Liver (tissue), 9 donors: ENCODE measurements around the gene GALNT9. TPM values are rescaled to one million over a fixed set of nuclear protein-coding genes. Genes with fewer than 3 reads are reported as not detected.

Experiments
- DNase-seq: peaks from one replicate; pipeline ENCODE4 v3.0.0-alpha.2; 2017; ENCODE audit warnings: low spot score
- H3K27ac ChIP-seq, 2 donors: one replicate each; pipeline ENCODE4 v1.7.0; 2013; ENCODE audit warnings: inconsistent platforms in 2 of 2, low read length in 2 of 2, control low read depth in 1 of 2, low read depth in 1 of 2, mild to moderate bottlenecking in 1 of 2
- H3K27me3 ChIP-seq, 4 donors: one replicate each; pipeline versions ENCODE4 v1.6.1 to v1.7.0; 2013; ENCODE audit warnings: low read length in 3 of 4, inconsistent platforms in 1 of 4, mild to moderate bottlenecking in 1 of 4, moderate library complexity in 1 of 4; ENCODE audit not compliant: control insufficient read depth in 4 of 4, insufficient read depth in 4 of 4
- H3K36me3 ChIP-seq, 4 donors: one replicate each; pipeline versions ENCODE4 v1.6.1 to v1.7.0; 2013; ENCODE audit warnings: low read length in 3 of 4, mild to moderate bottlenecking in 3 of 4, low read depth in 1 of 4, moderate library complexity in 1 of 4; ENCODE audit not compliant: control insufficient read depth in 4 of 4, insufficient read depth in 3 of 4
- H3K4me1 ChIP-seq, 4 donors: one replicate each; pipeline versions ENCODE4 v1.6.1 to v1.7.0; 2013; ENCODE audit warnings: low read length in 3 of 4, mild to moderate bottlenecking in 3 of 4, moderate library complexity in 1 of 4; ENCODE audit not compliant: control insufficient read depth in 4 of 4, insufficient read depth in 4 of 4
- H3K4me3 ChIP-seq, 3 donors: one replicate each; pipeline versions ENCODE4 v1.6.1 to v1.7.0; 2013; ENCODE audit warnings: low read length in 3 of 3, control low read depth in 1 of 3, low read depth in 1 of 3, mild to moderate bottlenecking in 1 of 3
- H3K9ac ChIP-seq, 2 donors: one replicate each; pipeline ENCODE4 v1.7.0; 2013; ENCODE audit warnings: low read length in 2 of 2, mild to moderate bottlenecking in 2 of 2, moderate library complexity in 2 of 2, control low read depth in 1 of 2, low read depth in 1 of 2
- H3K9me3 ChIP-seq, 4 donors: one replicate each; pipeline versions ENCODE4 v1.6.1 to v1.7.0; 2013; ENCODE audit warnings: low read length in 3 of 4; ENCODE audit not compliant: control insufficient read depth in 4 of 4
- EGR1 ChIP-seq, 2 donors: IDR thresholded peaks; 2 replicates each; pipeline ENCODE4 v1.6.1; 2016 to 2018; ENCODE audit warnings: antibody characterized with exemption in 2 of 2, low read depth in 2 of 2
- GABPA ChIP-seq, 2 donors: IDR thresholded peaks in 1 of 2; conservative IDR thresholded peaks in 1 of 2; 2 replicates each; pipeline ENCODE4 v1.6.1; 2016; ENCODE audit warnings: antibody characterized with exemption in 2 of 2, mild to moderate bottlenecking in 1 of 2, moderate library complexity in 1 of 2
- HNF4A ChIP-seq, 2 donors: conservative IDR thresholded peaks; 2 replicates each; pipeline ENCODE4 v1.6.1; 2016; ENCODE audit warnings: antibody characterized with exemption in 2 of 2, mild to moderate bottlenecking in 2 of 2
- JUND ChIP-seq, 2 donors: IDR thresholded peaks; 2 replicates each; pipeline ENCODE4 v1.6.1; 2016; ENCODE audit warnings: antibody characterized with exemption in 2 of 2
- RAD21 ChIP-seq, 2 donors: IDR thresholded peaks; 2 replicates each; pipeline ENCODE4 v1.6.1; 2016; ENCODE audit warnings: antibody characterized with exemption in 2 of 2, mild to moderate bottlenecking in 2 of 2
- RXRA ChIP-seq, 2 donors: IDR thresholded peaks; 2 replicates each; pipeline ENCODE4 v1.6.1; 2017 to 2018; ENCODE audit warnings: antibody characterized with exemption in 2 of 2, mild to moderate bottlenecking in 1 of 2
- TAF1 ChIP-seq: conservative IDR thresholded peaks from 2 replicates; pipeline ENCODE4 v1.6.1; 2016; ENCODE audit warnings: antibody characterized with exemption, mild to moderate bottlenecking
- YY1 ChIP-seq: IDR thresholded peaks from 2 replicates; pipeline ENCODE4 v1.6.1; 2016; ENCODE audit warnings: antibody characterized with exemption, mild to moderate bottlenecking
- WGBS: extraction: QIAGEN DNeasy Blood & Tissue Kit; methylation state at CpG from one replicate; pipeline ENCODE4 v1.1.7; 2013; 5-methylcytosine and 5-hydroxymethylcytosine counted together
- polyA plus RNA-seq, 2 donors: library from polyadenylated mRNA; stranded (reverse) in 1 of 2; unstranded in 1 of 2; fragments of 200-250 nt in 1 of 2; fragments of >200 nt in 1 of 2; fragmentation: Nextera tagmentation in 1 of 2; extraction: Ambion mirVana in 1 of 2; gene quantifications; one replicate each; pipeline versions ENCODE4 v1.2.1 to v1.2.3, GENCODE V29; 2013 to 2015
- total RNA-seq, 2 donors: library from RNA; depleted of rRNA; stranded (reverse); fragments of >200 nt; gene quantifications; one replicate each; pipeline ENCODE4 v1.2.3, GENCODE V29; 2014
- TF ChIP-seq, protein P1 (sequence below): IDR thresholded peaks from 2 replicates; pipeline ENCODE4 v1.6.1; 2016; ENCODE audit warnings: antibody characterized with exemption
- TF ChIP-seq, protein P2 (sequence below): fragments of 150-350 bp; IDR thresholded peaks from 2 replicates; pipeline ENCODE4 v1.5.1; 2017; ENCODE audit warnings: improper control_type of control experiment, low read depth, low read length; ENCODE audit not compliant: missing input control
- TF ChIP-seq, protein P3 (sequence below): IDR thresholded peaks from 2 replicates; pipeline ENCODE4 v1.6.1; 2016; ENCODE audit warnings: antibody characterized with exemption, mild to moderate bottlenecking
- TF ChIP-seq, protein P4 (sequence below): IDR thresholded peaks from 2 replicates; pipeline ENCODE4 v1.6.1; 2016; ENCODE audit warnings: antibody characterized with exemption
- donor health status: healthy.
- donor health status: healthy.
- donor health status: healthy.
- donor health status: healthy.
- donor health status: healthy.

The GALNT9 gene
- total and polyA plus RNA-seq, 4 donors, result 0.05 to 0.25 (median 0.09) TPM; not detected in 1

DNA sequence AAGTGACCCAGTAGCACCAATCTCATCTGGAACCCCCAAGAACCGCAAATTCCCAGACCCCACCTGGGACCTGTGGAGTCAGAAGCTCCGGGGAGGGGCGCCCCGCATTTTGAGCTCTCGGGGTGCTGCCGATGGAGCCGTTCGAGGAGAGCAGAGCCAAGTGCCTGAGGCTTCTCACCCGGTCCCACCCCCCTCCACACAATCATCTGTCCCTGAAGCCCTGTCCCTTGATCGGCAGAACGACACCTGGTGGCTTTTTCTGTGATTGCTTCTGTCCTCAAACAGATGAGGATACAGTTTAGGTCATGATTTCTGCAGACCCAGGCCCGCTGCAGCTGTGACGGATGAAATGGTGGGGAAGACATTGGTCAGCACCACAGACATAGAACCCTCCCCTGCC, 110.5 kb downstream of the GALNT9 start:
- TF ChIP-seq, protein P1, sequence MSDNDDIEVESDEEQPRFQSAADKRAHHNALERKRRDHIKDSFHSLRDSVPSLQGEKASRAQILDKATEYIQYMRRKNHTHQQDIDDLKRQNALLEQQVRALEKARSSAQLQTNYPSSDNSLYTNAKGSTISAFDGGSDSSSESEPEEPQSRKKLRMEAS, result no peak
- TF ChIP-seq RXRA (IDR thresholded peaks at IDR 0.05) (no peak), RAD21 (IDR thresholded peaks at IDR 0.05) (peak in 1 of 2 donors; percentile 74), GABPA (IDR thresholded peaks at IDR 0.05 in 1 of 2, conservative IDR thresholded peaks at IDR 0.05 in 1 of 2) (no peak)
- TF ChIP-seq, protein P2, sequence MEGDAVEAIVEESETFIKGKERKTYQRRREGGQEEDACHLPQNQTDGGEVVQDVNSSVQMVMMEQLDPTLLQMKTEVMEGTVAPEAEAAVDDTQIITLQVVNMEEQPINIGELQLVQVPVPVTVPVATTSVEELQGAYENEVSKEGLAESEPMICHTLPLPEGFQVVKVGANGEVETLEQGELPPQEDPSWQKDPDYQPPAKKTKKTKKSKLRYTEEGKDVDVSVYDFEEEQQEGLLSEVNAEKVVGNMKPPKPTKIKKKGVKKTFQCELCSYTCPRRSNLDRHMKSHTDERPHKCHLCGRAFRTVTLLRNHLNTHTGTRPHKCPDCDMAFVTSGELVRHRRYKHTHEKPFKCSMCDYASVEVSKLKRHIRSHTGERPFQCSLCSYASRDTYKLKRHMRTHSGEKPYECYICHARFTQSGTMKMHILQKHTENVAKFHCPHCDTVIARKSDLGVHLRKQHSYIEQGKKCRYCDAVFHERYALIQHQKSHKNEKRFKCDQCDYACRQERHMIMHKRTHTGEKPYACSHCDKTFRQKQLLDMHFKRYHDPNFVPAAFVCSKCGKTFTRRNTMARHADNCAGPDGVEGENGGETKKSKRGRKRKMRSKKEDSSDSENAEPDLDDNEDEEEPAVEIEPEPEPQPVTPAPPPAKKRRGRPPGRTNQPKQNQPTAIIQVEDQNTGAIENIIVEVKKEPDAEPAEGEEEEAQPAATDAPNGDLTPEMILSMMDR, result peak; percentile 35
- H3K36me3 ChIP-seq, result no peaks in the 10 kb centered on the region
- no peak overlapping the region for H3K9ac ChIP-seq
- H3K27ac ChIP-seq, result no peak overlapping the region
- 45% methylated on average over 13 of the region's 13 CpGs for WGBS
- no peak overlapping the region for H3K4me3 ChIP-seq
- H3K4me1 ChIP-seq, result no peaks in the 10 kb centered on the region
- no peaks in the 10 kb centered on the region for H3K27me3 ChIP-seq
- no peak for DNase-seq
- H3K9me3 ChIP-seq, result no peaks in the 10 kb centered on the region

DNA sequence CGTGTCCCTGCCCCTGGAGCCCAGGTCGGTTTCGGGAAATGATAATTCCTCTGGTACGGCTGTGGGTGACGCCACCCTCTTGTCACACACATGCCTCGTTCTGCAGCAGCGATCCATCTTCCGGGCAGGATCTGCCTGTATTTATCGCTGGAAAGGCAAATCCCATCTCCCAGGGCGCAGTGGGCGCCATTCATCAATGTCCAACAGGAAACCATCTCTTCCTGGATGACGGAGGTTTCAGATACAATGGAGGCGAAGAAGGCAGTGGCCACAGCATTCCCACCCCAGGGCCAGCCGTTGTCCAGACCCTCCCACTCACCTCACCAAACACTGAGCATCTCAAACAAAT, 110.9 kb downstream of the GALNT9 start:
- DNase-seq, result no peak
- WGBS, result 65% methylated on average over 14 of the region's 14 CpGs
- Histone ChIP-seq H3K27me3 (no peaks in the 10 kb centered on the region), H3K27ac (no peak overlapping the region), H3K9ac (no peak overlapping the region), H3K9me3 (no peaks in the 10 kb centered on the region), H3K4me1 (no peaks in the 10 kb centered on the region), H3K36me3 (no peaks in the 10 kb centered on the region), H3K4me3 (no peak overlapping the region)
- no peak for TF ChIP-seq HNF4A (conservative IDR thresholded peaks at IDR 0.05)
- TF ChIP-seq, protein P1, result no peak
- TF ChIP-seq, protein P3, sequence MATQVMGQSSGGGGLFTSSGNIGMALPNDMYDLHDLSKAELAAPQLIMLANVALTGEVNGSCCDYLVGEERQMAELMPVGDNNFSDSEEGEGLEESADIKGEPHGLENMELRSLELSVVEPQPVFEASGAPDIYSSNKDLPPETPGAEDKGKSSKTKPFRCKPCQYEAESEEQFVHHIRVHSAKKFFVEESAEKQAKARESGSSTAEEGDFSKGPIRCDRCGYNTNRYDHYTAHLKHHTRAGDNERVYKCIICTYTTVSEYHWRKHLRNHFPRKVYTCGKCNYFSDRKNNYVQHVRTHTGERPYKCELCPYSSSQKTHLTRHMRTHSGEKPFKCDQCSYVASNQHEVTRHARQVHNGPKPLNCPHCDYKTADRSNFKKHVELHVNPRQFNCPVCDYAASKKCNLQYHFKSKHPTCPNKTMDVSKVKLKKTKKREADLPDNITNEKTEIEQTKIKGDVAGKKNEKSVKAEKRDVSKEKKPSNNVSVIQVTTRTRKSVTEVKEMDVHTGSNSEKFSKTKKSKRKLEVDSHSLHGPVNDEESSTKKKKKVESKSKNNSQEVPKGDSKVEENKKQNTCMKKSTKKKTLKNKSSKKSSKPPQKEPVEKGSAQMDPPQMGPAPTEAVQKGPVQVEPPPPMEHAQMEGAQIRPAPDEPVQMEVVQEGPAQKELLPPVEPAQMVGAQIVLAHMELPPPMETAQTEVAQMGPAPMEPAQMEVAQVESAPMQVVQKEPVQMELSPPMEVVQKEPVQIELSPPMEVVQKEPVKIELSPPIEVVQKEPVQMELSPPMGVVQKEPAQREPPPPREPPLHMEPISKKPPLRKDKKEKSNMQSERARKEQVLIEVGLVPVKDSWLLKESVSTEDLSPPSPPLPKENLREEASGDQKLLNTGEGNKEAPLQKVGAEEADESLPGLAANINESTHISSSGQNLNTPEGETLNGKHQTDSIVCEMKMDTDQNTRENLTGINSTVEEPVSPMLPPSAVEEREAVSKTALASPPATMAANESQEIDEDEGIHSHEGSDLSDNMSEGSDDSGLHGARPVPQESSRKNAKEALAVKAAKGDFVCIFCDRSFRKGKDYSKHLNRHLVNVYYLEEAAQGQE, result no peak

DNA sequence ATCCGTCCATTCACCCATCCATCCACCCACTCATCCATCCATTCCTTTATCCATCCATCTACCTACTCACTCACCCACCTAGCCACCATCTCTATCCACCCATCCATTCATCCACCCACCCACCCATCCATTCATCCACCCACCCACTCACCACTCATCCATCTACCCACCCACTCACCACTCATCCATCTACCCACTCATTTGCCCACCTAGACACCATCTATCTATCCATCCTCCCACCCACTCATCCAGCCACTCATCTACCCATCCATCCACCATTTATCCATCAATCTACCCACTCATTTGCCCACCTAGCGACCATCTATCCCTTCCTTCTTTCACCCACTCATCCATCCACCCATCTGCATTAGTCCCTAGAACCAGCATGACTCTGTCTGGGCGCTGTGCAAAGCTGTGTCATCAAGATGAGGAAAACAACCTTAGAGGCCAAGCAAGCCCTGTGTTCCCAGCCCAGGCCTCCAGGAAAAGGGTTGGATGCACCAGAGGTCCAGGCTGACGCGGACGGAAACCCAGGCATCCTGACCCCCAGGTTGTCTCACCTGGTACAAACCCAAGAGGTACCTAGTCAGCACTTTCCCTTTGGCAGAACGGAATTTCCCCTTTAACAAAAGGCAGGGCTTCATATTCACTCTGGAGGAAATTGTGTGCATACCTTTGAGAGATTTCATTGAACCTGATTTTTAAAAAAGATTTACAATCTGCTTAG, 111.4 kb downstream of the GALNT9 start:
- DNase-seq, result no peak
- Histone ChIP-seq H3K36me3 (no peaks in the 10 kb centered on the region), H3K4me1 (no peaks in the 10 kb centered on the region), H3K27me3 (no peaks in the 10 kb centered on the region), H3K27ac (no peak overlapping the region), H3K9me3 (no peaks in the 10 kb centered on the region), H3K9ac (no peak overlapping the region), H3K4me3 (no peak overlapping the region)
- 72% methylated on average over 7 of the region's 7 CpGs for WGBS
- TF ChIP-seq EGR1 (IDR thresholded peaks at IDR 0.05; ENCODE audit: low read depth in 2 of 2) (no peak), HNF4A (conservative IDR thresholded peaks at IDR 0.05) (no peak), JUND (IDR thresholded peaks at IDR 0.05) (no peak), YY1 (no peak), TAF1 (no peak), GABPA (IDR thresholded peaks at IDR 0.05 in 1 of 2, conservative IDR thresholded peaks at IDR 0.05 in 1 of 2) (no peak), RXRA (IDR thresholded peaks at IDR 0.05) (no peak)
- TF ChIP-seq, protein P3, result no peak
- TF ChIP-seq, protein P4, sequence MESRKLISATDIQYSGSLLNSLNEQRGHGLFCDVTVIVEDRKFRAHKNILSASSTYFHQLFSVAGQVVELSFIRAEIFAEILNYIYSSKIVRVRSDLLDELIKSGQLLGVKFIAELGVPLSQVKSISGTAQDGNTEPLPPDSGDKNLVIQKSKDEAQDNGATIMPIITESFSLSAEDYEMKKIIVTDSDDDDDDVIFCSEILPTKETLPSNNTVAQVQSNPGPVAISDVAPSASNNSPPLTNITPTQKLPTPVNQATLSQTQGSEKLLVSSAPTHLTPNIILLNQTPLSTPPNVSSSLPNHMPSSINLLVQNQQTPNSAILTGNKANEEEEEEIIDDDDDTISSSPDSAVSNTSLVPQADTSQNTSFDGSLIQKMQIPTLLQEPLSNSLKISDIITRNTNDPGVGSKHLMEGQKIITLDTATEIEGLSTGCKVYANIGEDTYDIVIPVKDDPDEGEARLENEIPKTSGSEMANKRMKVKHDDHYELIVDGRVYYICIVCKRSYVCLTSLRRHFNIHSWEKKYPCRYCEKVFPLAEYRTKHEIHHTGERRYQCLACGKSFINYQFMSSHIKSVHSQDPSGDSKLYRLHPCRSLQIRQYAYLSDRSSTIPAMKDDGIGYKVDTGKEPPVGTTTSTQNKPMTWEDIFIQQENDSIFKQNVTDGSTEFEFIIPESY, result no peak
